ENCODE measurements around the gene CD274.
A peak's percentile ranks its signal among the peaks of the same experiment; 100 is the strongest.

DNA sequence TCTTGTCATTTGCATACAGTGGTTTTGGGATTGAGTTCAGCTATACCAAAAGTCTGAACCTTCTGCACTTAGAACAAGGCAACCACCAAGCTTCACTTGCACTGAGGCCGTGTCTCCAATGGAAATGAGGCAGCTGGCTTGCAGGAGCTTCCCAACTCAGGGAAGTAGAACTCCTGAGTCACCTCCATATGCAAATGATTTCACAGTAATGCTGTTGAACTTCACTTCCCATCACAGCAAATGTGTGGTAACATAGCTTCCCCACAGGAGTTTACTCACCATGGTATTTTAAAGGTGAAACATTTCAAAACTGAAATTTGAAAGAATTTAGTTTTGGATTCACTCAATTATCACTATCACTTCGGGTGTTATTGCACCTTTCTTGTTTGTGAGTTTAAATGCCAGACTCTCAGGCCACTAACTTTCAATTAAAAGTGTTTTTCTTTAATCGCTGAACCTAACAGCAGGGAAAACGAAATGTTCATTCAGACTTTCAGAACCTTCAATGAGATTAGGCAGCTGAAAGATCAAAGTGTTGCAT lies 9.0 kb downstream of the CD274 start:
- TF ChIP-seq EZH2 (IDR thresholded peaks at IDR 0.05; ENCODE audit: borderline replicate concordance, low read depth, low read length, severe bottlenecking): no peak
- TF ChIP-seq POLR2A (IDR thresholded peaks at IDR 0.05; ENCODE audit: low read depth, low read length): no peak
- TF ChIP-seq, protein P1, sequence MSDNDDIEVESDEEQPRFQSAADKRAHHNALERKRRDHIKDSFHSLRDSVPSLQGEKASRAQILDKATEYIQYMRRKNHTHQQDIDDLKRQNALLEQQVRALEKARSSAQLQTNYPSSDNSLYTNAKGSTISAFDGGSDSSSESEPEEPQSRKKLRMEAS (IDR thresholded peaks at IDR 0.05; ENCODE audit: insufficient read depth, insufficient read length): no peak
- TF ChIP-seq, protein P2, sequence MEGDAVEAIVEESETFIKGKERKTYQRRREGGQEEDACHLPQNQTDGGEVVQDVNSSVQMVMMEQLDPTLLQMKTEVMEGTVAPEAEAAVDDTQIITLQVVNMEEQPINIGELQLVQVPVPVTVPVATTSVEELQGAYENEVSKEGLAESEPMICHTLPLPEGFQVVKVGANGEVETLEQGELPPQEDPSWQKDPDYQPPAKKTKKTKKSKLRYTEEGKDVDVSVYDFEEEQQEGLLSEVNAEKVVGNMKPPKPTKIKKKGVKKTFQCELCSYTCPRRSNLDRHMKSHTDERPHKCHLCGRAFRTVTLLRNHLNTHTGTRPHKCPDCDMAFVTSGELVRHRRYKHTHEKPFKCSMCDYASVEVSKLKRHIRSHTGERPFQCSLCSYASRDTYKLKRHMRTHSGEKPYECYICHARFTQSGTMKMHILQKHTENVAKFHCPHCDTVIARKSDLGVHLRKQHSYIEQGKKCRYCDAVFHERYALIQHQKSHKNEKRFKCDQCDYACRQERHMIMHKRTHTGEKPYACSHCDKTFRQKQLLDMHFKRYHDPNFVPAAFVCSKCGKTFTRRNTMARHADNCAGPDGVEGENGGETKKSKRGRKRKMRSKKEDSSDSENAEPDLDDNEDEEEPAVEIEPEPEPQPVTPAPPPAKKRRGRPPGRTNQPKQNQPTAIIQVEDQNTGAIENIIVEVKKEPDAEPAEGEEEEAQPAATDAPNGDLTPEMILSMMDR (IDR thresholded peaks at IDR 0.05; ENCODE audit: extremely low read depth in 1 of 2, insufficient read depth in 1 of 2, low read depth in 1 of 2, low read length in 2 of 2): no peak
- TF ChIP-seq FOS (IDR thresholded peaks at IDR 0.05; ENCODE audit: borderline replicate concordance, insufficient read depth, low read length): peak; percentile 12
- no peak for TF ChIP-seq JUN (IDR thresholded peaks at IDR 0.05; ENCODE audit: borderline replicate concordance, insufficient read depth, insufficient read length, low read depth)
- TF ChIP-seq MYC (IDR thresholded peaks at IDR 0.05; ENCODE audit: low read depth, low read length): no peak

All from endothelial cell of umbilical vein (primary cell).